Motor neuron (in vitro differentiated cells): Measurements from ENCODE around the gene KLF15. TPM values are rescaled to one million over a fixed set of nuclear protein-coding genes. Genes with fewer than 3 reads are reported as not detected.

Experiments
- ATAC-seq, 8 experiments: fragments of 200-7000 bp; cut with Tn5 transposase; replicated peaks in 6 of 8; 2 replicates each; pipeline ENCODE4 v1.8.0; 2021; ENCODE audit warnings: mild to moderate bottlenecking in 8 of 8, moderate library complexity in 8 of 8
- H3K27ac ChIP-seq, 2 donors: fragments of 250-450 bp; sonication (Bioruptor Pico); 2 replicates each; pipeline ENCODE4 v1.9.0; 2021; ENCODE audit warnings: antibody characterized with exemption in 2 of 2, mild to moderate bottlenecking in 2 of 2, moderate library complexity in 1 of 2
- H3K4me1 ChIP-seq, 2 donors: fragments of 250-450 bp; sonication (Bioruptor Pico); replicated peaks in 1 of 2; 2 replicates each; pipeline ENCODE4 v1.6.1; 2021; ENCODE audit warnings: antibody characterized with exemption in 2 of 2, mild to moderate bottlenecking in 2 of 2, moderate library complexity in 1 of 2
- H3K4me3 ChIP-seq, 5 donors: fragments of 250-450 bp; sonication (Bioruptor Pico); 2 replicates each; pipeline ENCODE4 v1.9.0; 2021; ENCODE audit warnings: antibody characterized with exemption in 5 of 5, mild to moderate bottlenecking in 5 of 5, moderate library complexity in 4 of 5
- WGBS, 10 experiments: fragments of 450-650 bp; shearing (Covaris generic); methylation state at CpG; one replicate each; pipeline ENCODE4 v1.0.0; 2022; 5-methylcytosine and 5-hydroxymethylcytosine counted together
- in situ Hi-C, 9 experiments: fragments of 400-800 bp; cut with MboI; loops; one replicate each; pipeline ENCODE4 v1.15.0; 2021; ENCODE audit warnings: low sequenced_read_pairs in 9 of 9, low pct_unique_long_range_greater_than_20kb in 2 of 9; ENCODE audit not compliant: unreplicated experiment in 9 of 9
- total RNA-seq, 8 experiments: library from RNA; unstranded; fragments of 300-600 nt; gene quantifications; 2 replicates each; pipeline versions ENCODE4 v1.2.3 to v1.2.4, GENCODE V29; 2022

The KLF15 gene
- total RNA-seq, 8 experiments from 2014 or later = 1.6 to 4.7 (median 2.9) TPM

- 50 to 78% (median 70%) methylated on average over 1 to 10 of the region's 17 CpGs; no CpG with 5 or more reads in 7 of the 10 experiments for WGBS, 10 experiments
- no peak overlapping the region for H3K27ac ChIP-seq
Observed at GRCh38 chr3:126380011-126380768, 23.0 kb upstream of the KLF15 start.

GRCh38 chr3:126378341-126378751 lies 21.1 kb upstream of the KLF15 start:
- Histone ChIP-seq H3K4me1 (peaks cover 0 to 3% of the 10 kb centered on the region in 2 donors), H3K4me3 (no peak overlapping the region), H3K27ac (no peak overlapping the region)
- ATAC-seq = no peak
- 67 to 100% (median 80%) methylated on average over 1 to 3 of the region's 6 CpGs; no CpG with 5 or more reads in 3 of the 10 experiments for WGBS, 10 experiments
- in situ Hi-C loops = loop anchor here in 7 of 9 experiments (25.0 kb wide), 2 partner anchors 141 to 241 kb away; no protein-coding TSS in a partner anchor

More at GRCh38 chr3:126380011-126380768, 23.0 kb upstream of the KLF15 start:
- in situ Hi-C loops = loop anchor here in 7 of 9 experiments (10.0 to 25.0 kb wide), 3 partner anchors 125 to 243 kb away; no protein-coding TSS in a partner anchor
- ATAC-seq = no peak
- no peak overlapping the region for H3K4me3 ChIP-seq
- H3K4me1 ChIP-seq = peaks cover 0 to 3% of the 10 kb centered on the region in 2 donors

DNA sequence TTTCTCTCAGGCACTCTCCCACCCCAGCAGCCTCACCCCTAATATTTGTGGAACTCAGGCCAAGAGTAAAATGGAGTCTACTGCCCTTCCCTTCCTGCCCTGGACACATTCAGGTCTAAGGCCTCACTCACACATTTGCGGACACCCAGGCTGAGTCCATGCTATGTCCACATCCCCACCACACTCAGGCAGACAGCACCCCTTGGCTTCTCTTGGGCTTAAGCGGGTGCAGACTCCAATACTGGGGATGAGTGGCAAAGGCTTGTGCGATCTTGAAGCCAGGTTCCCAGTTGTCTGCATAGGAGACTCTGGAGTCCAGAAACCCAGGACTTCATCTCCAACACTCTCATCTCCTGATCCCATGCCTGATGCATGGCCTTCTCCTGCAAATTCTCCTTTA lies 20.0 kb upstream of the KLF15 start:
- WGBS, 10 experiments = 0 to 100% (median 94%) methylated on average over 1 to 2 of the region's 3 CpGs; no CpG with 5 or more reads in 7 of the 10 experiments
- no peak for ATAC-seq
- in situ Hi-C loops = loop anchor here in 7 of 9 experiments (25.0 kb wide), 2 partner anchors 140 to 240 kb away; no protein-coding TSS in a partner anchor
- Histone ChIP-seq H3K4me3 (no peak overlapping the region), H3K4me1 (peaks cover 0 to 3% of the 10 kb centered on the region in 2 donors), H3K27ac (no peak overlapping the region)

DNA sequence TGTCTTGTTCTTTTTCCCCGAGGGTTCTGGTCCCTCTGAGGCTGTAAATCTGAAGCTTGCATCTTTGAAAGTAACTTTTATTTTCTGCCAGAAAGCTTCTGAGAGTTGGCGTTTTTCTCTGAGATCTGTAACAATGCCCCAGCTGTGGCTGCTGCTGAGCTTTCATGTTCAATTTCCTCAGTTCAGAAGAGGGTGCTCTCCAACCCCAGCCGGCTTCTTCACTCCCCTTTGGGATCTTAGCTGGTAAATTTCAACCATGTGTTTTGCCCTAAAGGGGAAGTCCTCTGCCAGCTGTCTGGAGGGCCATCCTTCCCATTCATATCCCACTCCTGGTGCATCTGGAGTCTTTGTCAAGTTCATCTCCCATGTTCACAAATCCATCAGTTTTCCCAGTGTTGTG lies 19.2 kb upstream of the KLF15 start:
- Histone ChIP-seq H3K27ac (no peak overlapping the region), H3K4me3 (no peak overlapping the region), H3K4me1 (peaks cover 0 to 3% of the 10 kb centered on the region in 2 donors)
- WGBS, 10 experiments = 0 to 40% (median 14%) methylated on average over 1 to 3 of the region's 3 CpGs; no CpG with 5 or more reads in 4 of the 10 experiments
- no peak for ATAC-seq
- in situ Hi-C loops = loop anchor here in 7 of 9 experiments (25.0 kb wide), 2 partner anchors 139 to 239 kb away; no protein-coding TSS in a partner anchor

GRCh38 chr3:126375835-126376331 lies 18.7 kb upstream of the KLF15 start:
- H3K4me1 ChIP-seq = peaks cover 0 to 3% of the 10 kb centered on the region in 2 donors
- in situ Hi-C loops = loop anchor here in 7 of 9 experiments (25.0 kb wide), 2 partner anchors 139 to 239 kb away; no protein-coding TSS in a partner anchor
- peak in 3 of 8 experiments; percentile 24 to 45 (median 28) for ATAC-seq
- no peak overlapping the region for H3K4me3 ChIP-seq
- 57 to 80% (median 65%) methylated on average over 3 to 4 of the region's 13 CpGs; no CpG with 5 or more reads in 7 of the 10 experiments for WGBS, 10 experiments
- H3K27ac ChIP-seq = no peak overlapping the region

- WGBS, 10 experiments = 21 to 100% (median 80%) methylated on average over 1 to 12 of the region's 21 CpGs; no CpG with 5 or more reads in 1 of the 10 experiments
- ATAC-seq = no peak
- in situ Hi-C loops = no loop called here
- H3K4me1 ChIP-seq = peaks cover 0 to 3% of the 10 kb centered on the region in 2 donors
- no peak overlapping the region for H3K4me3 ChIP-seq
- H3K27ac ChIP-seq = no peak overlapping the region
Observed at GRCh38 chr3:126373682-126374601, 16.7 kb upstream of the KLF15 start.

GRCh38 chr3:126373146-126373613 lies 16.0 kb upstream of the KLF15 start:
- Histone ChIP-seq H3K27ac (no peak overlapping the region), H3K4me1 (peaks cover 0 to 3% of the 10 kb centered on the region in 2 donors), H3K4me3 (no peak overlapping the region)
- ATAC-seq = no peak
- in situ Hi-C loops = no loop called here
- WGBS, 10 experiments = 60 to 100% (median 80%) methylated on average over 1 to 4 of the region's 4 CpGs; no CpG with 5 or more reads in 3 of the 10 experiments

DNA sequence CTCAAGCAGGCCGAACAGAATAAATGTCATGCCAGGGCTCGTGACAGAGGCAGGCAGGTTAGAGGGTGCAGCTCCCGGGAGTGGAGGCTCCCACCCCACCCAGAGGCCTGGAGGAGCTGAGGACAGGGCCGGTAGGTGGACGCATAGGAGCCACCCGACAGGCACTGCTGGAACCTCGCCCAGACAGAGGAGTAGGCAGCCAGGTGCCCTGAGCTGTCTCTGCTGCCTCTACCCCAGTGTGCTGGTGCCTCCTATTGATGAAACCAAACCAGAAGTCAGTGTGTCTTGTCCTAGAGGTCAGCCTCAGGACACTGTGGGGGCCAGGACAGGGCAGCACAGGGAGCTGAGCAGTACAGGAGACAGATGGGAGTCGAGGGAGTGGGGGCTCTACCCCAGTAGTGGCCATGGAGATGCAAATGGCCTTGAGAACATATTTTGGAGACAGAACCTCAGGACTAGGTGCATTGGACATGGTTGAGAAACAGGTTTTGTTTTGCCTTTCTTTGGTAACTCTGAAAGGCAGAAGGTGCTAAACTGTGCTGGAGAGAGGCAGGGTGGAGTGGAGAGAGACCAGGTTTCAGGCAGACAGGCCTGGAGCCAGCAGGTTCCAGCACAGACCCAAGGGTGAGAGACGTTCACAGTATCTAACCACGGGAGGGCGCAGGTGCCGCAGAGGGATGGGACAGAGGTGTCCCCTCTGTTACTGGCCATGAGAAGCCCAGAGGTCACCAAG lies 15.4 kb upstream of the KLF15 start:
- no peak for ATAC-seq
- WGBS, 10 experiments = 0 to 87% (median 65%) methylated on average over 1 to 10 of the region's 12 CpGs; no CpG with 5 or more reads in 3 of the 10 experiments

GRCh38 chr3:126371096-126371705 lies 14.0 kb upstream of the KLF15 start:
- in situ Hi-C loops = no loop called here
- no peak overlapping the region for H3K4me3 ChIP-seq
- no peak for ATAC-seq
- 79 to 100% (median 85%) methylated on average over 1 to 8 of the region's 22 CpGs; no CpG with 5 or more reads in 4 of the 10 experiments for WGBS, 10 experiments
- no peak overlapping the region for H3K27ac ChIP-seq
- H3K4me1 ChIP-seq = peaks cover 0 to 2% of the 10 kb centered on the region in 2 donors

More for the DNA sequence above, 15.4 kb upstream of the KLF15 start:
- Histone ChIP-seq H3K4me1 (peaks cover 0 to 3% of the 10 kb centered on the region in 2 donors), H3K4me3 (no peak overlapping the region), H3K27ac (no peak overlapping the region)
- in situ Hi-C loops = no loop called here

- 67 to 100% (median 93%) methylated on average over 2 to 5 of the region's 7 CpGs; no CpG with 5 or more reads in 7 of the 10 experiments for WGBS, 10 experiments
Observed at GRCh38 chr3:126370606-126371005, 13.4 kb upstream of the KLF15 start.

GRCh38 chr3:126370055-126370454 lies 12.8 kb upstream of the KLF15 start:
- Histone ChIP-seq H3K4me3 (no peak overlapping the region), H3K27ac (no peak overlapping the region), H3K4me1 (no peaks in the 10 kb centered on the region)
- in situ Hi-C loops = no loop called here
- WGBS, 10 experiments = 39 to 100% (median 52%) methylated on average over 1 to 4 of the region's 4 CpGs; no CpG with 5 or more reads in 3 of the 10 experiments
- peak in 6 of 8 experiments; percentile 31 to 56 (median 44) for ATAC-seq

More at GRCh38 chr3:126370606-126371005, 13.4 kb upstream of the KLF15 start:
- Histone ChIP-seq H3K27ac (no peak overlapping the region), H3K4me3 (no peak overlapping the region), H3K4me1 (no peaks in the 10 kb centered on the region)
- ATAC-seq = no peak
- in situ Hi-C loops = no loop called here
